HepG2 (cell line): ENCODE data around the gene SAPCD2. TPM values are rescaled to one million over a fixed set of nuclear protein-coding genes. Genes with fewer than 3 reads are reported as not detected.

ENCODE experiments used
- ATAC-seq: fragments of 200-7000 bp; cut with Tn5 transposase; 3 replicates; pipeline ENCODE4 v1.9.1; 2020; ENCODE audit warnings: mild to moderate bottlenecking, moderate library complexity
- BruUV-seq: library from RNA; stranded (reverse); fragments of 400-500 nt; replicated peaks from 2 replicates; lab custom pipeline; 2021; lab: Mats Ljungman, UMichigan
- CTCF ChIA-PET: fragments of 300-600 bp; formaldehyde crosslinking; extraction: SDS; loops from one replicate; lab custom pipeline; 2021; ENCODE audit warnings: low total read pairs, inconsistent platforms, low intra/inter-chr PET ratio; lab: Yijun Ruan, JAX
- POLR2A ChIA-PET: fragments of 350-600 bp; sonication (Branson Sonifier 250); formaldehyde crosslinking; loops from one replicate; lab custom pipeline; 2020; ENCODE audit warnings: antibody characterized with exemption, inconsistent platforms; lab: Yijun Ruan, JAX
- DNase-seq: peaks from one replicate; pipeline ENCODE4 v3.0.0-alpha.2; 2015; ENCODE audit warnings: low spot score
- FAIRE-seq: peaks from 3 replicates; lab custom pipeline; 2011; peaks lifted over from hg19 to GRCh38; lab: Jason Lieb, UNC
- H2AFZ ChIP-seq: one replicate; pipeline ENCODE4 v1.6.1; 2011; ENCODE audit warnings: low read length, inconsistent platforms
- H3K27ac ChIP-seq: fragments of 300-600 bp; 3 replicates; pipeline ENCODE4 v1.8.0; 2011; ENCODE audit warnings: mixed run types, mild to moderate bottlenecking, mixed read lengths, low read length, inconsistent platforms; ENCODE audit not compliant: insufficient read depth; ENCODE audit errors: extremely low read length
- H3K27me3 ChIP-seq, 2 experiments: fragments of 200-600 bp in 1 of 2; 2 replicates in 1 of 2; 3 replicates in 1 of 2; pipeline versions ENCODE4 v1.6.0 to v1.8.0; 2011; ENCODE audit warnings: low read length in 2 of 2, mild to moderate bottlenecking in 2 of 2, moderate library complexity in 2 of 2, inconsistent platforms in 1 of 2; ENCODE audit not compliant: insufficient read depth in 2 of 2, control insufficient read depth in 1 of 2
- H3K36me3 ChIP-seq, 2 experiments: fragments of 200-600 bp in 1 of 2; replicated peaks in 1 of 2; 2 replicates in 1 of 2; 3 replicates in 1 of 2; pipeline versions ENCODE4 v1.5.1 to v1.8.0; 2011; ENCODE audit warnings: low read length in 2 of 2, inconsistent platforms in 1 of 2; ENCODE audit not compliant: insufficient read depth in 2 of 2, control insufficient read depth in 1 of 2
- H3K4me1 ChIP-seq: 2 replicates; pipeline ENCODE4 v1.5.1; 2012; ENCODE audit warnings: low read length, inconsistent platforms; ENCODE audit not compliant: insufficient read depth
- H3K4me2 ChIP-seq: 2 replicates; pipeline ENCODE4 v1.6.0; 2011; ENCODE audit warnings: low read depth, low read length, inconsistent platforms
- H3K4me3 ChIP-seq, 3 experiments: fragments of 200-600 bp in 1 of 3; sonication (generic), shearing (Covaris generic) in 1 of 3; replicated peaks in 1 of 3; 2 replicates each; pipeline ENCODE4 v1.5.1; 2011 to 2016; ENCODE audit warnings: low read length in 3 of 3, inconsistent platforms in 2 of 3, low read depth in 2 of 3, mild to moderate bottlenecking in 2 of 3, control low read depth in 1 of 3, mixed read lengths in 1 of 3; ENCODE audit not compliant: insufficient read depth in 1 of 3
- H3K79me2 ChIP-seq: one replicate; pipeline ENCODE4 v1.6.1; 2011; ENCODE audit warnings: low read length, inconsistent platforms; ENCODE audit not compliant: insufficient read depth
- H3K9ac ChIP-seq: 2 replicates; pipeline ENCODE4 v1.6.0; 2011; ENCODE audit warnings: mild to moderate bottlenecking, low read depth, low read length, inconsistent platforms; ENCODE audit not compliant: insufficient read depth
- H3K9me3 ChIP-seq: 2 replicates; pipeline ENCODE4 v1.5.1; 2012; ENCODE audit warnings: mild to moderate bottlenecking, low read length
- H4K20me1 ChIP-seq: 2 replicates; pipeline ENCODE4 v1.6.0; 2011; ENCODE audit warnings: inconsistent platforms, mild to moderate bottlenecking, low read length, moderate library complexity; ENCODE audit not compliant: insufficient read depth
- KAT7 ChIP-seq: IDR thresholded peaks from 2 replicates; pipeline ENCODE4 v1.6.1; 2018; ENCODE audit warnings: borderline replicate concordance, missing compliant biosample characterization
- TGIF2 ChIP-seq: IDR thresholded peaks from 2 replicates; pipeline ENCODE4 v1.6.1; 2016; ENCODE audit warnings: control low read depth, missing compliant biosample characterization
- ZNF432 ChIP-seq: sonication (generic); formaldehyde crosslinking; IDR thresholded peaks from 2 replicates; pipeline ENCODE4 v1.5.0; 2020; ENCODE audit warnings: missing genetic modification reagents, mild to moderate bottlenecking, borderline replicate concordance
- ZNF724P ChIP-seq: sonication (generic); formaldehyde crosslinking; IDR thresholded peaks from 2 replicates; pipeline ENCODE4 v1.8.0; 2022; ENCODE audit warnings: missing genetic modification reagents, borderline replicate concordance
- ZNF772 ChIP-seq: sonication (generic); formaldehyde crosslinking; IDR thresholded peaks from 2 replicates; pipeline ENCODE4 v1.5.0; 2020; ENCODE audit warnings: mild to moderate bottlenecking, missing genetic modification reagents
- ZNF891 ChIP-seq: sonication (generic); formaldehyde crosslinking; IDR thresholded peaks from 2 replicates; pipeline ENCODE4 v1.5.0; 2020; ENCODE audit warnings: mild to moderate bottlenecking, missing genetic modification reagents
- ZXDC ChIP-seq: sonication (generic); formaldehyde crosslinking; IDR thresholded peaks from 2 replicates; pipeline ENCODE4 v1.5.0; 2020; ENCODE audit warnings: mild to moderate bottlenecking, missing genetic modification reagents
- WGBS: methylation state at CpG from one replicate; pipeline ENCODE4 v1.1.6; 2017; ENCODE audit warnings: low lambda C conversion rate; 5-methylcytosine and 5-hydroxymethylcytosine counted together
- in situ Hi-C: cut with HindIII; loops from 2 replicates; pipeline ENCODE4 v1.10.0; 2017; ENCODE audit warnings: low pct_unique_long_range_greater_than_20kb; ENCODE audit not compliant: extremely low pct_ligation_motif_present
- intact Hi-C: fragments of 100-400 bp; cut with micrococcal nuclease; formaldehyde crosslinking; loops from one replicate; pipeline ENCODE4 v1.10.0; 2022; ENCODE audit not compliant: unreplicated experiment
- polyA plus RNA-seq, 8 experiments: library from polyadenylated mRNA; depleted of rRNA in 3 of 8; stranded (reverse) in 7 of 8; unstranded in 1 of 8; fragments of >200 nt; fragmentation: Illumina TruSeq in 4 of 8; extraction: Trizol in 4 of 8; gene quantifications; 2 replicates each; pipeline versions ENCODE4 v1.2.1 to v1.2.3, GENCODE V29; 2011 to 2016; ENCODE audit warnings: low read depth in 4 of 8, missing spikeins in 1 of 8, mixed read lengths in 1 of 8; ENCODE audit not compliant: insufficient read depth in 1 of 8
- total RNA-seq, 5 experiments: library from RNA; depleted of rRNA; stranded (reverse); fragments of >200 nt; fragmentation: Illumina TruSeq; extraction: Trizol; gene quantifications; 2 replicates each; pipeline ENCODE4 v1.2.3, GENCODE V29; 2016; ENCODE audit warnings: low read depth in 1 of 5

Gene SAPCD2
- total and polyA plus RNA-seq, 2 of the 13 experiments (the other 11 are each of a cell fraction or from before 2014, with no cell fraction given) = 21.9 to 42.8 TPM

GRCh38 chr9:137019891-137020683, 50.3 kb downstream of the SAPCD2 start:
- Histone ChIP-seq H2AFZ (no peak overlapping the region), H3K4me2 (no peak overlapping the region), H4K20me1 (no peaks in the 10 kb centered on the region), H3K36me3 (peaks cover 1 to 2% of the 10 kb centered on the region in 2 experiments; a peak in 1 of 5 replicates), H3K4me1 (peaks cover 35% of the 10 kb centered on the region), H3K27me3 (no peaks in the 10 kb centered on the region), H3K9me3 (no peaks in the 10 kb centered on the region), H3K79me2 (no peaks in the 10 kb centered on the region), H3K4me3 (no peak overlapping the region), H3K27ac (no peak overlapping the region), H3K9ac (no peak overlapping the region)
- FAIRE-seq (no peak), DNase-seq (no peak), ATAC-seq (no peak)
- 98% methylated on average over 8 of the region's 34 CpGs for WGBS
- TF ChIP-seq KAT7 (no peak), ZNF772 (CRISPR knock-in tag) (no peak), TGIF2 (no peak), ZNF891 (CRISPR knock-in tag) (no peak), ZXDC (CRISPR knock-in tag) (no peak), ZNF432 (CRISPR knock-in tag) (no peak), ZNF724P (CRISPR knock-in tag) (no peak)
- POLR2A ChIA-PET = no interaction called here
- intact Hi-C loops = no loop called here
- CTCF ChIA-PET = no interaction called here
- in situ Hi-C loops = no loop called here
- BruUV-seq = no TSS peak
